ENCODE measurements around the gene ABLIM1. TPM values are rescaled to one million over a fixed set of nuclear protein-coding genes. Genes with fewer than 3 reads are reported as not detected.

Gene ABLIM1
- total RNA-seq, 4 donors from 2014 or later = 84.7 to 203 (median 150) TPM

DNA sequence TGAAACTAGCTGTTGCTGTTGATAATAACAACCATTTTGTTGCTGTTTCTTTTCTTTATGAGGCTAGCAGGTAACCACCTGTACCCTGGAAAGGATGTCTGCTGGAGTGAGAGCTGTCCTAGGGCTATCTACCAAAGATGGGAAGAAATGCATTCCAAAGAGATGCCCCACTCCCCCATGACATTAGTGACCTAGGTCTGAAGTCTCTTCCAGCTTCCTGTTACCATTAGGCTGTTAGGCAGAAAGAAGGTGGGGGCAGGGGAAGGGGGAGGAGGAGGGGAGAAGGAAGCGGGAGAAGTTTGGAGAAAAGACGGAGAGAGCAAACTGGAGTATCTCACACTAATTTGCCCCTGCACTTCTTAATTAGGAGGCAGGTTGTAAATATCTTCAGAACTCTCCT lies 118.5 kb downstream of the ABLIM1 start:
- no peak for TF ChIP-seq POLR2A (IDR thresholded peaks at IDR 0.05)
- TF ChIP-seq, protein P1, sequence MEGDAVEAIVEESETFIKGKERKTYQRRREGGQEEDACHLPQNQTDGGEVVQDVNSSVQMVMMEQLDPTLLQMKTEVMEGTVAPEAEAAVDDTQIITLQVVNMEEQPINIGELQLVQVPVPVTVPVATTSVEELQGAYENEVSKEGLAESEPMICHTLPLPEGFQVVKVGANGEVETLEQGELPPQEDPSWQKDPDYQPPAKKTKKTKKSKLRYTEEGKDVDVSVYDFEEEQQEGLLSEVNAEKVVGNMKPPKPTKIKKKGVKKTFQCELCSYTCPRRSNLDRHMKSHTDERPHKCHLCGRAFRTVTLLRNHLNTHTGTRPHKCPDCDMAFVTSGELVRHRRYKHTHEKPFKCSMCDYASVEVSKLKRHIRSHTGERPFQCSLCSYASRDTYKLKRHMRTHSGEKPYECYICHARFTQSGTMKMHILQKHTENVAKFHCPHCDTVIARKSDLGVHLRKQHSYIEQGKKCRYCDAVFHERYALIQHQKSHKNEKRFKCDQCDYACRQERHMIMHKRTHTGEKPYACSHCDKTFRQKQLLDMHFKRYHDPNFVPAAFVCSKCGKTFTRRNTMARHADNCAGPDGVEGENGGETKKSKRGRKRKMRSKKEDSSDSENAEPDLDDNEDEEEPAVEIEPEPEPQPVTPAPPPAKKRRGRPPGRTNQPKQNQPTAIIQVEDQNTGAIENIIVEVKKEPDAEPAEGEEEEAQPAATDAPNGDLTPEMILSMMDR (IDR thresholded peaks at IDR 0.05 in 4 of 5, conservative IDR thresholded peaks at IDR 0.05 in 1 of 5) = no peak
- Histone ChIP-seq H3K36me3 (peaks cover 0 to 4% of the 10 kb centered on the region in 2 donors), H3K27ac (peak overlapping the region in 3 of 4 donors; percentile 31 to 71 (median 33)), H3K27me3 (no peaks in the 10 kb centered on the region), H3K4me1 (peaks cover 8 to 19% of the 10 kb centered on the region in 2 donors), H3K9me3 (no peaks in the 10 kb centered on the region), H3K4me3 (no peak overlapping the region)
- in situ Hi-C loops (cut with MboI; ENCODE audit: low sequenced_read_pairs in 4 of 4) = loop anchor here in 1 of 4 donors (10.0 kb wide), 1 partner anchor 245 kb away; no protein-coding TSS in a partner anchor
- DNase-seq = no peak
- intact Hi-C loops (cut with DNase I; ENCODE audit: low total_unique reads) = loop anchor here (2.0 kb wide), 1 partner anchor 13 kb away; no protein-coding TSS in a partner anchor
- ATAC-seq = no peak

- peaks cover 8 to 16% of the 10 kb centered on the region in 2 donors for H3K4me1 ChIP-seq
- H3K9me3 ChIP-seq = no peaks in the 10 kb centered on the region
- ATAC-seq (no peak), DNase-seq (no peak)
- no peaks in the 10 kb centered on the region for H3K27me3 ChIP-seq
- intact Hi-C loops (cut with DNase I; ENCODE audit: low total_unique reads) (no loop called here), in situ Hi-C loops (cut with MboI; ENCODE audit: low sequenced_read_pairs in 4 of 4) (no loop called here)
- peak overlapping the region in 3 of 4 donors; percentile 14 to 33 (median 21) for H3K27ac ChIP-seq
- no peaks in the 10 kb centered on the region for H3K36me3 ChIP-seq
- TF ChIP-seq, protein P1 (IDR thresholded peaks at IDR 0.05 in 4 of 5, conservative IDR thresholded peaks at IDR 0.05 in 1 of 5) = no peak
- no peak for TF ChIP-seq POLR2A (IDR thresholded peaks at IDR 0.05)
- no peak overlapping the region for H3K4me3 ChIP-seq
Measured at GRCh38 chr10:114538181-114538906, 119.7 kb downstream of the ABLIM1 start.

- Histone ChIP-seq H3K4me1 (peaks cover 8 to 16% of the 10 kb centered on the region in 2 donors), H3K4me3 (no peak overlapping the region), H3K36me3 (no peaks in the 10 kb centered on the region), H3K27ac (no peak overlapping the region), H3K27me3 (no peaks in the 10 kb centered on the region), H3K9me3 (no peaks in the 10 kb centered on the region)
- TF ChIP-seq, protein P1 (IDR thresholded peaks at IDR 0.05 in 4 of 5, conservative IDR thresholded peaks at IDR 0.05 in 1 of 5) = no peak
- TF ChIP-seq POLR2A (IDR thresholded peaks at IDR 0.05) = no peak
- intact Hi-C loops (cut with DNase I; ENCODE audit: low total_unique reads) (no loop called here), in situ Hi-C loops (cut with MboI; ENCODE audit: low sequenced_read_pairs in 4 of 4) (no loop called here)
- no peak for ATAC-seq
- no peak for DNase-seq
Measured at GRCh38 chr10:114537736-114538135, 120.3 kb downstream of the ABLIM1 start.

- H3K36me3 ChIP-seq = no peaks in the 10 kb centered on the region
- no peaks in the 10 kb centered on the region for H3K9me3 ChIP-seq
- ATAC-seq = no peak
- TF ChIP-seq, protein P1 (IDR thresholded peaks at IDR 0.05 in 4 of 5, conservative IDR thresholded peaks at IDR 0.05 in 1 of 5) = no peak
- no peak for TF ChIP-seq POLR2A (IDR thresholded peaks at IDR 0.05)
- DNase-seq = no peak
- no peak overlapping the region for H3K4me3 ChIP-seq
- intact Hi-C loops (cut with DNase I; ENCODE audit: low total_unique reads) (no loop called here), in situ Hi-C loops (cut with MboI; ENCODE audit: low sequenced_read_pairs in 4 of 4) (no loop called here)
- peaks cover 8 to 10% of the 10 kb centered on the region in 2 donors for H3K4me1 ChIP-seq
- H3K27ac ChIP-seq = no peak overlapping the region
- H3K27me3 ChIP-seq = no peaks in the 10 kb centered on the region
Measured at GRCh38 chr10:114534571-114534981, 123.5 kb downstream of the ABLIM1 start.
